Fibroblast of lung (primary cell): ENCODE data around the gene PCDH11Y.
"Not testable (repeated sequence)": the region's sequence is repeated elsewhere in the genome, so short reads cannot be mapped to it uniquely, and the experiment has no call there.

ENCODE experiments used
- EZH2 ChIP-seq: IDR thresholded peaks from 2 replicates; pipeline ENCODE4 v1.5.1; 2012; ENCODE audit warnings: low read length, control low read depth, mild to moderate bottlenecking; ENCODE audit errors: missing control alignments
- TF ChIP-seq, protein P1 (sequence below), 2 donors: IDR thresholded peaks in 1 of 2; conservative IDR thresholded peaks in 1 of 2; 1 replicate in 1 of 2; 2 replicates in 1 of 2; pipeline ENCODE4 v1.5.1; 2011 to 2012; ENCODE audit warnings: low read length in 2 of 2, control low read depth in 1 of 2, inconsistent platforms in 1 of 2, low read depth in 1 of 2, mild to moderate bottlenecking in 1 of 2

GRCh38 chrY:5000057-5000456 is at the start of gene PCDH11Y:
- TF ChIP-seq, protein P1, sequence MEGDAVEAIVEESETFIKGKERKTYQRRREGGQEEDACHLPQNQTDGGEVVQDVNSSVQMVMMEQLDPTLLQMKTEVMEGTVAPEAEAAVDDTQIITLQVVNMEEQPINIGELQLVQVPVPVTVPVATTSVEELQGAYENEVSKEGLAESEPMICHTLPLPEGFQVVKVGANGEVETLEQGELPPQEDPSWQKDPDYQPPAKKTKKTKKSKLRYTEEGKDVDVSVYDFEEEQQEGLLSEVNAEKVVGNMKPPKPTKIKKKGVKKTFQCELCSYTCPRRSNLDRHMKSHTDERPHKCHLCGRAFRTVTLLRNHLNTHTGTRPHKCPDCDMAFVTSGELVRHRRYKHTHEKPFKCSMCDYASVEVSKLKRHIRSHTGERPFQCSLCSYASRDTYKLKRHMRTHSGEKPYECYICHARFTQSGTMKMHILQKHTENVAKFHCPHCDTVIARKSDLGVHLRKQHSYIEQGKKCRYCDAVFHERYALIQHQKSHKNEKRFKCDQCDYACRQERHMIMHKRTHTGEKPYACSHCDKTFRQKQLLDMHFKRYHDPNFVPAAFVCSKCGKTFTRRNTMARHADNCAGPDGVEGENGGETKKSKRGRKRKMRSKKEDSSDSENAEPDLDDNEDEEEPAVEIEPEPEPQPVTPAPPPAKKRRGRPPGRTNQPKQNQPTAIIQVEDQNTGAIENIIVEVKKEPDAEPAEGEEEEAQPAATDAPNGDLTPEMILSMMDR (conservative IDR thresholded peaks at IDR 0.05 in 1 of 2, IDR thresholded peaks at IDR 0.05 in 1 of 2; ENCODE audit: low read depth in 1 of 2, low read length in 2 of 2) = not testable (repeated sequence)
- not testable (repeated sequence) for TF ChIP-seq EZH2
